Liver (tissue), 9 donors: ENCODE measurements around the gene NFIB. TPM values are rescaled to one million over a fixed set of nuclear protein-coding genes. Genes with fewer than 3 reads are reported as not detected.

Experiments used
- DNase-seq: peaks from one replicate; pipeline ENCODE4 v3.0.0-alpha.2; 2017; ENCODE audit warnings: low spot score
- H3K27ac ChIP-seq, 2 donors: one replicate each; pipeline ENCODE4 v1.7.0; 2013; ENCODE audit warnings: inconsistent platforms in 2 of 2, low read length in 2 of 2, control low read depth in 1 of 2, low read depth in 1 of 2, mild to moderate bottlenecking in 1 of 2
- H3K27me3 ChIP-seq, 4 donors: one replicate each; pipeline versions ENCODE4 v1.6.1 to v1.7.0; 2013; ENCODE audit warnings: low read length in 3 of 4, inconsistent platforms in 1 of 4, mild to moderate bottlenecking in 1 of 4, moderate library complexity in 1 of 4; ENCODE audit not compliant: control insufficient read depth in 4 of 4, insufficient read depth in 4 of 4
- H3K36me3 ChIP-seq, 4 donors: one replicate each; pipeline versions ENCODE4 v1.6.1 to v1.7.0; 2013; ENCODE audit warnings: low read length in 3 of 4, mild to moderate bottlenecking in 3 of 4, low read depth in 1 of 4, moderate library complexity in 1 of 4; ENCODE audit not compliant: control insufficient read depth in 4 of 4, insufficient read depth in 3 of 4
- H3K4me1 ChIP-seq, 4 donors: one replicate each; pipeline versions ENCODE4 v1.6.1 to v1.7.0; 2013; ENCODE audit warnings: low read length in 3 of 4, mild to moderate bottlenecking in 3 of 4, moderate library complexity in 1 of 4; ENCODE audit not compliant: control insufficient read depth in 4 of 4, insufficient read depth in 4 of 4
- H3K4me3 ChIP-seq, 3 donors: one replicate each; pipeline versions ENCODE4 v1.6.1 to v1.7.0; 2013; ENCODE audit warnings: low read length in 3 of 3, control low read depth in 1 of 3, low read depth in 1 of 3, mild to moderate bottlenecking in 1 of 3
- H3K9ac ChIP-seq, 2 donors: one replicate each; pipeline ENCODE4 v1.7.0; 2013; ENCODE audit warnings: low read length in 2 of 2, mild to moderate bottlenecking in 2 of 2, moderate library complexity in 2 of 2, control low read depth in 1 of 2, low read depth in 1 of 2
- H3K9me3 ChIP-seq, 4 donors: one replicate each; pipeline versions ENCODE4 v1.6.1 to v1.7.0; 2013; ENCODE audit warnings: low read length in 3 of 4; ENCODE audit not compliant: control insufficient read depth in 4 of 4
- EGR1 ChIP-seq, 2 donors: IDR thresholded peaks; 2 replicates each; pipeline ENCODE4 v1.6.1; 2016 to 2018; ENCODE audit warnings: antibody characterized with exemption in 2 of 2, low read depth in 2 of 2
- FOXA1 ChIP-seq: IDR thresholded peaks from 2 replicates; pipeline ENCODE4 v1.6.1; 2016; ENCODE audit warnings: antibody characterized with exemption
- FOXA2 ChIP-seq: IDR thresholded peaks from 2 replicates; pipeline ENCODE4 v1.6.1; 2016; ENCODE audit warnings: antibody characterized with exemption
- GABPA ChIP-seq, 2 donors: IDR thresholded peaks in 1 of 2; conservative IDR thresholded peaks in 1 of 2; 2 replicates each; pipeline ENCODE4 v1.6.1; 2016; ENCODE audit warnings: antibody characterized with exemption in 2 of 2, mild to moderate bottlenecking in 1 of 2, moderate library complexity in 1 of 2
- HNF4A ChIP-seq, 2 donors: conservative IDR thresholded peaks; 2 replicates each; pipeline ENCODE4 v1.6.1; 2016; ENCODE audit warnings: antibody characterized with exemption in 2 of 2, mild to moderate bottlenecking in 2 of 2
- HNF4G ChIP-seq: IDR thresholded peaks from 2 replicates; pipeline ENCODE4 v1.6.1; 2016; ENCODE audit warnings: antibody characterized with exemption
- JUND ChIP-seq, 2 donors: IDR thresholded peaks; 2 replicates each; pipeline ENCODE4 v1.6.1; 2016; ENCODE audit warnings: antibody characterized with exemption in 2 of 2
- NR2F2 ChIP-seq: IDR thresholded peaks from 2 replicates; pipeline ENCODE4 v1.6.1; 2016; ENCODE audit warnings: antibody characterized with exemption
- RAD21 ChIP-seq, 2 donors: IDR thresholded peaks; 2 replicates each; pipeline ENCODE4 v1.6.1; 2016; ENCODE audit warnings: antibody characterized with exemption in 2 of 2, mild to moderate bottlenecking in 2 of 2
- RXRA ChIP-seq, 2 donors: IDR thresholded peaks; 2 replicates each; pipeline ENCODE4 v1.6.1; 2017 to 2018; ENCODE audit warnings: antibody characterized with exemption in 2 of 2, mild to moderate bottlenecking in 1 of 2
- SP1 ChIP-seq: IDR thresholded peaks from 2 replicates; pipeline ENCODE4 v1.6.1; 2018; ENCODE audit warnings: antibody characterized with exemption, mild to moderate bottlenecking
- TAF1 ChIP-seq: conservative IDR thresholded peaks from 2 replicates; pipeline ENCODE4 v1.6.1; 2016; ENCODE audit warnings: antibody characterized with exemption, mild to moderate bottlenecking
- YY1 ChIP-seq: IDR thresholded peaks from 2 replicates; pipeline ENCODE4 v1.6.1; 2016; ENCODE audit warnings: antibody characterized with exemption, mild to moderate bottlenecking
- WGBS: extraction: QIAGEN DNeasy Blood & Tissue Kit; methylation state at CpG from one replicate; pipeline ENCODE4 v1.1.7; 2013; 5-methylcytosine and 5-hydroxymethylcytosine counted together
- polyA plus RNA-seq, 2 donors: library from polyadenylated mRNA; stranded (reverse) in 1 of 2; unstranded in 1 of 2; fragments of 200-250 nt in 1 of 2; fragments of >200 nt in 1 of 2; fragmentation: Nextera tagmentation in 1 of 2; extraction: Ambion mirVana in 1 of 2; gene quantifications; one replicate each; pipeline versions ENCODE4 v1.2.1 to v1.2.3, GENCODE V29; 2013 to 2015
- total RNA-seq, 2 donors: library from RNA; depleted of rRNA; stranded (reverse); fragments of >200 nt; gene quantifications; one replicate each; pipeline ENCODE4 v1.2.3, GENCODE V29; 2014
- TF ChIP-seq, protein P1 (sequence below): IDR thresholded peaks from 2 replicates; pipeline ENCODE4 v1.6.1; 2016; ENCODE audit warnings: antibody characterized with exemption, mild to moderate bottlenecking
- TF ChIP-seq, protein P2 (sequence below): IDR thresholded peaks from 2 replicates; pipeline ENCODE4 v1.6.1; 2016; ENCODE audit warnings: antibody characterized with exemption
- TF ChIP-seq, protein P3 (sequence below): fragments of 150-350 bp; IDR thresholded peaks from 2 replicates; pipeline ENCODE4 v1.5.1; 2017; ENCODE audit warnings: improper control_type of control experiment, low read depth, low read length; ENCODE audit not compliant: missing input control
- TF ChIP-seq, protein P4 (sequence below): IDR thresholded peaks from 2 replicates; pipeline ENCODE4 v1.6.1; 2016; ENCODE audit warnings: antibody characterized with exemption
- TF ChIP-seq, protein P5 (sequence below): IDR thresholded peaks from 2 replicates; pipeline ENCODE4 v1.6.1; 2016; ENCODE audit warnings: antibody characterized with exemption
- donor health status: healthy.
- donor health status: healthy.
- donor health status: healthy.
- donor health status: healthy.
- donor health status: healthy.

NFIB gene
- total and polyA plus RNA-seq, 4 donors, result 3.2 to 23.2 (median 8.0) TPM

DNA sequence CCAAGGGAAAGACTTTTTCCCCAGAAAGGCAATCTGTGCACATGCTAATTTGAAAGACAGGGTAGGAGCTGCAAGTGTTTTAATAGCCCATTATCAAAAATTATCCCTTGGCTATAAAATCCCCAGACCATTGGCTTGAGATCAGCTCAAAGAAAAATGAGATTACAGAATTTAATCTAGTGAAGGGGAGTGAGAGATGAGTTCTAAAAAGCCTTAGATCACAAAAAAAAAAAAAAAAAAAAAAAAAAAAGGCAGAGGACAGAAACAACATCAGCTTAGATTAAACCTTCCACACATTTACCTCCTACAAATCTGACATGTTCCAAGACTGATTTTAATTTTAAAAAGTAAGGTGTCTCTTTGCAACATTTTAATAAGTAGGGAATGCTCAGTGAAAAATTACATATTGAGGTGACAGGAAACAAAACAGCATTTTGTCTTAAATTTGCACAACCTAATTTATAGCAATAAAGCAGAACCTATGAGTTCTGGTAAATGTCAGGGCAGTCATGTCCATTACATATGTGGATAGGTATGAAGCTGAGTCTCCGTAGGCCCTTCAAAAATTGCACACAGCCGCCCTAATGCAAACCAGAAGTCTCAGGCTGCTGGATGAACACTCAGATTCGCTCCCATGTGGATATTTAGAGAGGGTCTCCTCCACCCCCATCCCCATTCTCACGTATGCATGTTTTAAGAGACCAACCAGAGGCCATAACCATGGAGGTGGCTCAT, 43.4 kb downstream of the NFIB start:
- DNase-seq, result no peak
- no peak for TF ChIP-seq SP1
- TF ChIP-seq NR2F2, result no peak
- no peak for TF ChIP-seq RXRA (IDR thresholded peaks at IDR 0.05)
- TF ChIP-seq YY1, result no peak
- TF ChIP-seq, protein P1, sequence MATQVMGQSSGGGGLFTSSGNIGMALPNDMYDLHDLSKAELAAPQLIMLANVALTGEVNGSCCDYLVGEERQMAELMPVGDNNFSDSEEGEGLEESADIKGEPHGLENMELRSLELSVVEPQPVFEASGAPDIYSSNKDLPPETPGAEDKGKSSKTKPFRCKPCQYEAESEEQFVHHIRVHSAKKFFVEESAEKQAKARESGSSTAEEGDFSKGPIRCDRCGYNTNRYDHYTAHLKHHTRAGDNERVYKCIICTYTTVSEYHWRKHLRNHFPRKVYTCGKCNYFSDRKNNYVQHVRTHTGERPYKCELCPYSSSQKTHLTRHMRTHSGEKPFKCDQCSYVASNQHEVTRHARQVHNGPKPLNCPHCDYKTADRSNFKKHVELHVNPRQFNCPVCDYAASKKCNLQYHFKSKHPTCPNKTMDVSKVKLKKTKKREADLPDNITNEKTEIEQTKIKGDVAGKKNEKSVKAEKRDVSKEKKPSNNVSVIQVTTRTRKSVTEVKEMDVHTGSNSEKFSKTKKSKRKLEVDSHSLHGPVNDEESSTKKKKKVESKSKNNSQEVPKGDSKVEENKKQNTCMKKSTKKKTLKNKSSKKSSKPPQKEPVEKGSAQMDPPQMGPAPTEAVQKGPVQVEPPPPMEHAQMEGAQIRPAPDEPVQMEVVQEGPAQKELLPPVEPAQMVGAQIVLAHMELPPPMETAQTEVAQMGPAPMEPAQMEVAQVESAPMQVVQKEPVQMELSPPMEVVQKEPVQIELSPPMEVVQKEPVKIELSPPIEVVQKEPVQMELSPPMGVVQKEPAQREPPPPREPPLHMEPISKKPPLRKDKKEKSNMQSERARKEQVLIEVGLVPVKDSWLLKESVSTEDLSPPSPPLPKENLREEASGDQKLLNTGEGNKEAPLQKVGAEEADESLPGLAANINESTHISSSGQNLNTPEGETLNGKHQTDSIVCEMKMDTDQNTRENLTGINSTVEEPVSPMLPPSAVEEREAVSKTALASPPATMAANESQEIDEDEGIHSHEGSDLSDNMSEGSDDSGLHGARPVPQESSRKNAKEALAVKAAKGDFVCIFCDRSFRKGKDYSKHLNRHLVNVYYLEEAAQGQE, result no peak
- TF ChIP-seq, protein P2, sequence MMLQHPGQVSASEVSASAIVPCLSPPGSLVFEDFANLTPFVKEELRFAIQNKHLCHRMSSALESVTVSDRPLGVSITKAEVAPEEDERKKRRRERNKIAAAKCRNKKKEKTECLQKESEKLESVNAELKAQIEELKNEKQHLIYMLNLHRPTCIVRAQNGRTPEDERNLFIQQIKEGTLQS, result no peak
- TF ChIP-seq EGR1 (IDR thresholded peaks at IDR 0.05; ENCODE audit: low read depth in 2 of 2), result no peak
- TF ChIP-seq RAD21 (IDR thresholded peaks at IDR 0.05), result no peak
- TF ChIP-seq, protein P3, sequence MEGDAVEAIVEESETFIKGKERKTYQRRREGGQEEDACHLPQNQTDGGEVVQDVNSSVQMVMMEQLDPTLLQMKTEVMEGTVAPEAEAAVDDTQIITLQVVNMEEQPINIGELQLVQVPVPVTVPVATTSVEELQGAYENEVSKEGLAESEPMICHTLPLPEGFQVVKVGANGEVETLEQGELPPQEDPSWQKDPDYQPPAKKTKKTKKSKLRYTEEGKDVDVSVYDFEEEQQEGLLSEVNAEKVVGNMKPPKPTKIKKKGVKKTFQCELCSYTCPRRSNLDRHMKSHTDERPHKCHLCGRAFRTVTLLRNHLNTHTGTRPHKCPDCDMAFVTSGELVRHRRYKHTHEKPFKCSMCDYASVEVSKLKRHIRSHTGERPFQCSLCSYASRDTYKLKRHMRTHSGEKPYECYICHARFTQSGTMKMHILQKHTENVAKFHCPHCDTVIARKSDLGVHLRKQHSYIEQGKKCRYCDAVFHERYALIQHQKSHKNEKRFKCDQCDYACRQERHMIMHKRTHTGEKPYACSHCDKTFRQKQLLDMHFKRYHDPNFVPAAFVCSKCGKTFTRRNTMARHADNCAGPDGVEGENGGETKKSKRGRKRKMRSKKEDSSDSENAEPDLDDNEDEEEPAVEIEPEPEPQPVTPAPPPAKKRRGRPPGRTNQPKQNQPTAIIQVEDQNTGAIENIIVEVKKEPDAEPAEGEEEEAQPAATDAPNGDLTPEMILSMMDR, result no peak
- no peak for TF ChIP-seq HNF4A (conservative IDR thresholded peaks at IDR 0.05)
- TF ChIP-seq, protein P4, sequence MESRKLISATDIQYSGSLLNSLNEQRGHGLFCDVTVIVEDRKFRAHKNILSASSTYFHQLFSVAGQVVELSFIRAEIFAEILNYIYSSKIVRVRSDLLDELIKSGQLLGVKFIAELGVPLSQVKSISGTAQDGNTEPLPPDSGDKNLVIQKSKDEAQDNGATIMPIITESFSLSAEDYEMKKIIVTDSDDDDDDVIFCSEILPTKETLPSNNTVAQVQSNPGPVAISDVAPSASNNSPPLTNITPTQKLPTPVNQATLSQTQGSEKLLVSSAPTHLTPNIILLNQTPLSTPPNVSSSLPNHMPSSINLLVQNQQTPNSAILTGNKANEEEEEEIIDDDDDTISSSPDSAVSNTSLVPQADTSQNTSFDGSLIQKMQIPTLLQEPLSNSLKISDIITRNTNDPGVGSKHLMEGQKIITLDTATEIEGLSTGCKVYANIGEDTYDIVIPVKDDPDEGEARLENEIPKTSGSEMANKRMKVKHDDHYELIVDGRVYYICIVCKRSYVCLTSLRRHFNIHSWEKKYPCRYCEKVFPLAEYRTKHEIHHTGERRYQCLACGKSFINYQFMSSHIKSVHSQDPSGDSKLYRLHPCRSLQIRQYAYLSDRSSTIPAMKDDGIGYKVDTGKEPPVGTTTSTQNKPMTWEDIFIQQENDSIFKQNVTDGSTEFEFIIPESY, result no peak
- no peak for TF ChIP-seq HNF4G
- TF ChIP-seq JUND (IDR thresholded peaks at IDR 0.05), result no peak
- TF ChIP-seq TAF1, result no peak
- no peak for TF ChIP-seq GABPA (IDR thresholded peaks at IDR 0.05 in 1 of 2, conservative IDR thresholded peaks at IDR 0.05 in 1 of 2)
- TF ChIP-seq FOXA1, result no peak
- no peak for TF ChIP-seq FOXA2
- TF ChIP-seq, protein P5, sequence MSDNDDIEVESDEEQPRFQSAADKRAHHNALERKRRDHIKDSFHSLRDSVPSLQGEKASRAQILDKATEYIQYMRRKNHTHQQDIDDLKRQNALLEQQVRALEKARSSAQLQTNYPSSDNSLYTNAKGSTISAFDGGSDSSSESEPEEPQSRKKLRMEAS, result no peak
- no peaks in the 10 kb centered on the region for H3K9me3 ChIP-seq
- WGBS, result 76% methylated on average over 4 of the region's 4 CpGs
- no peaks in the 10 kb centered on the region for H3K27me3 ChIP-seq
- H3K27ac ChIP-seq, result peak overlapping the region in 1 of 2 donors; percentile 26
- peaks cover 0 to under 1% (median 0%) of the 10 kb centered on the region in 4 donors for H3K36me3 ChIP-seq
- peaks cover 6 to 54% (median 37%) of the 10 kb centered on the region in 4 donors for H3K4me1 ChIP-seq
- H3K4me3 ChIP-seq, result no peak overlapping the region
- no peak overlapping the region for H3K9ac ChIP-seq
